Loucy (cell line): ENCODE measurements around the gene DIRAS1.

Experiments
- H2AFZ ChIP-seq: fragments of 200-600 bp; sonication (generic); 2 replicates; pipeline ENCODE4 v1.6.0; 2016; ENCODE audit warnings: antibody characterized with exemption, mild to moderate bottlenecking, low read length, moderate library complexity
- H3F3A ChIP-seq: fragments of 200-600 bp; 2 replicates; pipeline ENCODE4 v1.6.0; 2016; ENCODE audit warnings: antibody characterized with exemption, low read depth, mild to moderate bottlenecking
- H3K27me3 ChIP-seq: fragments of 200-600 bp; sonication (generic); 2 replicates; pipeline ENCODE4 v1.6.1; 2014; ENCODE audit warnings: low read length, mild to moderate bottlenecking; ENCODE audit not compliant: insufficient read depth, poor library complexity, severe bottlenecking
- H3K36me3 ChIP-seq: fragments of 200-600 bp; sonication (generic); 2 replicates; pipeline ENCODE4 v1.6.1; 2016; ENCODE audit warnings: low read length; ENCODE audit not compliant: insufficient read depth
- H3K4me1 ChIP-seq: fragments of 200-600 bp; sonication (generic); 2 replicates; pipeline ENCODE4 v1.5.1; 2014; ENCODE audit warnings: low read length, mild to moderate bottlenecking; ENCODE audit not compliant: insufficient read depth, poor library complexity, severe bottlenecking
- H3K4me2 ChIP-seq: fragments of 200-600 bp; sonication (generic); 2 replicates; pipeline ENCODE4 v1.6.0; 2014; ENCODE audit warnings: antibody characterized with exemption, low read length, low read depth, mild to moderate bottlenecking; ENCODE audit not compliant: poor library complexity, severe bottlenecking
- H3K4me3 ChIP-seq: fragments of 200-600 bp; sonication (generic); 2 replicates; pipeline ENCODE4 v1.5.1; 2014; ENCODE audit warnings: low read length, mild to moderate bottlenecking, mixed read lengths; ENCODE audit not compliant: poor library complexity, severe bottlenecking
- H3K79me2 ChIP-seq: fragments of 200-600 bp; sonication (generic); 2 replicates; pipeline ENCODE4 v1.6.1; 2014; ENCODE audit warnings: low read length; ENCODE audit not compliant: insufficient read depth
- H3K9ac ChIP-seq: fragments of 200-600 bp; sonication (generic); 2 replicates; pipeline ENCODE4 v1.6.0; 2014; ENCODE audit warnings: mild to moderate bottlenecking, low read depth, low read length, moderate library complexity; ENCODE audit not compliant: poor library complexity, severe bottlenecking
- H3K9me2 ChIP-seq: fragments of 200-600 bp; sonication (generic); replicated peaks from 2 replicates; pipeline ENCODE4 v1.6.1; 2016; ENCODE audit warnings: low read depth, low read length, mixed read lengths
- H3K9me3 ChIP-seq: fragments of 200-600 bp; sonication (generic); 2 replicates; pipeline ENCODE4 v1.6.1; 2014; ENCODE audit warnings: mild to moderate bottlenecking, antibody characterized with exemption, low read length, low read depth; ENCODE audit not compliant: insufficient read depth
- H4K20me1 ChIP-seq: fragments of 200-600 bp; sonication (generic); 2 replicates; pipeline ENCODE4 v1.6.0; 2014; ENCODE audit warnings: antibody characterized with exemption, low read length, mild to moderate bottlenecking; ENCODE audit not compliant: insufficient read depth, poor library complexity, severe bottlenecking
- EZH2phosphoT487 ChIP-seq: fragments of 200-600 bp; IDR thresholded peaks from 2 replicates; pipeline ENCODE4 v1.6.1; 2018; ENCODE audit warnings: antibody characterized with exemption, mild to moderate bottlenecking, moderate library complexity, borderline replicate concordance
- TF ChIP-seq, protein P1 (sequence below): fragments of 200-600 bp; sonication (generic); conservative IDR thresholded peaks from 2 replicates; pipeline ENCODE4 v1.5.1; 2014; ENCODE audit warnings: mild to moderate bottlenecking, antibody characterized with exemption, low read length

Gene DIRAS1

DNA sequence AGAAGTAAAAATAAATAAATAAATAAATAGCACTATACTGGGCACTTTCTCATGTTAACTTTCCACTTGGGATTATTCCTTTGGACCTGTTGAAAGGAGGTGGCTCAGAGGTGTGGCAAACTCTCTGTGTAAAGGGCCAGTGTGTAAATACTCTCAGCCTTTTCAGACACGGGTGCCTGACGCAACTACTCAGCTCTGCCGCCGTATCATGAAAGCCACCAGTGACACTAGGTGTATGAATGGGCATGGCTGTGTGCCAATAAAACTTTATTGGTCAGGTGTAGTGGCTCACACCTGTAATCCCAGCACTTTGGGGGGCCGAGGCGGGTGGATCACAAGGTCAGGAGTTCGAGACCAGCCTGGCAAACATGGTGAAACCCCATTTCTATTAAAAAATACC lies 38.8 kb upstream of the DIRAS1 start:
- Histone ChIP-seq H3K9me2 (no peaks in the 10 kb centered on the region), H3K27me3 (no peaks in the 10 kb centered on the region), H3K79me2 (no peaks in the 10 kb centered on the region), H4K20me1 (no peaks in the 10 kb centered on the region), H3K4me2 (no peak overlapping the region), H3K4me1 (no peaks in the 10 kb centered on the region), H3F3A (no peaks in the 10 kb centered on the region), H3K9me3 (no peaks in the 10 kb centered on the region), H3K9ac (no peak overlapping the region), H2AFZ (no peak overlapping the region), H3K36me3 (peaks cover 58% of the 10 kb centered on the region), H3K4me3 (no peak overlapping the region)
- TF ChIP-seq, protein P1, sequence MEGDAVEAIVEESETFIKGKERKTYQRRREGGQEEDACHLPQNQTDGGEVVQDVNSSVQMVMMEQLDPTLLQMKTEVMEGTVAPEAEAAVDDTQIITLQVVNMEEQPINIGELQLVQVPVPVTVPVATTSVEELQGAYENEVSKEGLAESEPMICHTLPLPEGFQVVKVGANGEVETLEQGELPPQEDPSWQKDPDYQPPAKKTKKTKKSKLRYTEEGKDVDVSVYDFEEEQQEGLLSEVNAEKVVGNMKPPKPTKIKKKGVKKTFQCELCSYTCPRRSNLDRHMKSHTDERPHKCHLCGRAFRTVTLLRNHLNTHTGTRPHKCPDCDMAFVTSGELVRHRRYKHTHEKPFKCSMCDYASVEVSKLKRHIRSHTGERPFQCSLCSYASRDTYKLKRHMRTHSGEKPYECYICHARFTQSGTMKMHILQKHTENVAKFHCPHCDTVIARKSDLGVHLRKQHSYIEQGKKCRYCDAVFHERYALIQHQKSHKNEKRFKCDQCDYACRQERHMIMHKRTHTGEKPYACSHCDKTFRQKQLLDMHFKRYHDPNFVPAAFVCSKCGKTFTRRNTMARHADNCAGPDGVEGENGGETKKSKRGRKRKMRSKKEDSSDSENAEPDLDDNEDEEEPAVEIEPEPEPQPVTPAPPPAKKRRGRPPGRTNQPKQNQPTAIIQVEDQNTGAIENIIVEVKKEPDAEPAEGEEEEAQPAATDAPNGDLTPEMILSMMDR = no peak
- TF ChIP-seq EZH2phosphoT487 = no peak

DNA sequence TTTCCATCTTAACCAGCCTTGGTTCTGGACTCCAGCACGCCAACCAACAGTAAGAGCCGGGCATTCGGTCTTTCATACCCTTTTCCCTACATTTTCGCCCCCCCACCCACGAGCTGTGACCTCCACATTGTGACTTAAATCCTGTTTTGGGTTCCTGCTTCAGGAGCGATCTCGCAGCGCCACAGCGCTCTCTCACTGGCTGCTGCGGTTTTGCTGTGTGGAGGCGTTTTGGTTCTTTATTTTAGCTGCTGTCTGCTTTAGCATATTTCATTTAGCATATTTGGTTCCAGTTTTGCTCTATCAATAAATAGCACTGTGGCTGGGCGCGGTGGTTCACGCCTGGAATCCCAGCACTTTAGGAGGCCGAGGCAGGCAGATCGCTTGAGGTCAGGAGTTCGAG lies 38.2 kb upstream of the DIRAS1 start:
- Histone ChIP-seq H3K36me3 (peaks cover 59% of the 10 kb centered on the region), H3K4me2 (no peak overlapping the region)

DNA sequence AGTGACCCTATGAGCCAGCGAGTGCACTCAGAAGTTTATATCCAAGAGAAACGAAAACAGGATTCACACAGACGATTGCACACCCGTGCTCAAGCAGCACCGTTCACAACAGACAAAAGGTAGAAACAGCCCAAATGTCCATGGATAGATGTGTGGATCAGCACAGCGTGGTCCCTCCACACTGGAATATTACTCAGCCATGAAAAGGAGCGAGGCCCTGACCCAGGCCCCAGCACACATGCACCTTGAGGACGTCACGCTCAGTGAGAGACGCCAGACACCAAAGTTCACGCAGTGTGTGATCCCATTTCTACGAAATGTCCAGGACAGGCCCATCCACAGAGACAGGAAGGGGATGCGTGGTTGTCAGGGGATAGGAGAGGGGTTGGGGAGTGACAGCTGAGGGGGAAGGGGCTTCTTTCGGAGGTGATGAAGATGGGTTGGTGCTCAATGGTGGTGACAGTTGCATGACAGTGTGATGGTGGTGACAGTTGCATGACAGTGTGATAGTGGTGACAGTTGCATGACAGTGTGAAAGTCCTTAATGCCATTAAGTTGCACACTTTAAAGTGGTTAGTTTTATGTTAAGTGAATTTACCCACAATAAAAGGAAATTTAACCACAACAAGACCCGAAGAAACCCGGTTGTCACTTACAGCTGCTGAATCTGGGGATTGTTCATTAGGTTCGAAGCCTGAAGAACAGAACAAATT lies 37.6 kb upstream of the DIRAS1 start:
- no peaks in the 10 kb centered on the region for H4K20me1 ChIP-seq
- H3K4me1 ChIP-seq = no peaks in the 10 kb centered on the region
- H3K4me2 ChIP-seq = no peak overlapping the region
- H3K27me3 ChIP-seq = no peaks in the 10 kb centered on the region
- H3K9ac ChIP-seq = no peak overlapping the region
- TF ChIP-seq EZH2phosphoT487 = no peak
- TF ChIP-seq, protein P1 = no peak
- no peak overlapping the region for H3K4me3 ChIP-seq
- H3K79me2 ChIP-seq = no peaks in the 10 kb centered on the region
- no peak overlapping the region for H2AFZ ChIP-seq
- H3K9me3 ChIP-seq = no peaks in the 10 kb centered on the region
- peaks cover 56% of the 10 kb centered on the region for H3K36me3 ChIP-seq
- H3K9me2 ChIP-seq = no peaks in the 10 kb centered on the region
- H3F3A ChIP-seq = no peaks in the 10 kb centered on the region

More for the DNA sequence above, 38.2 kb upstream of the DIRAS1 start:
- Histone ChIP-seq H3K27me3 (no peaks in the 10 kb centered on the region), H3K9ac (no peak overlapping the region), H3K9me2 (no peaks in the 10 kb centered on the region), H3F3A (no peaks in the 10 kb centered on the region), H3K4me1 (no peaks in the 10 kb centered on the region), H2AFZ (no peak overlapping the region), H3K4me3 (no peak overlapping the region), H3K9me3 (no peaks in the 10 kb centered on the region), H3K79me2 (no peaks in the 10 kb centered on the region), H4K20me1 (no peaks in the 10 kb centered on the region)
- TF ChIP-seq EZH2phosphoT487 = no peak
